HFF-Myc (cell line): Measurements from ENCODE around the gene MEGF11.

ENCODE experiments used
- DNase-seq: peaks from one replicate; pipeline ENCODE4 v3.0.0-alpha.2; 2011; ENCODE audit warnings: low read depth; ENCODE audit errors: extremely low read depth
- H3K4me3 ChIP-seq: replicated peaks from 2 replicates; pipeline ENCODE4 v1.5.1; 2011; ENCODE audit warnings: low read depth, mild to moderate bottlenecking, control low read depth, low read length
- TF ChIP-seq, protein P1 (sequence below): IDR thresholded peaks from 2 replicates; pipeline ENCODE4 v1.5.1; 2012; ENCODE audit warnings: mild to moderate bottlenecking, low read depth, low read length, control low read depth; ENCODE audit errors: missing control alignments

Gene MEGF11

DNA sequence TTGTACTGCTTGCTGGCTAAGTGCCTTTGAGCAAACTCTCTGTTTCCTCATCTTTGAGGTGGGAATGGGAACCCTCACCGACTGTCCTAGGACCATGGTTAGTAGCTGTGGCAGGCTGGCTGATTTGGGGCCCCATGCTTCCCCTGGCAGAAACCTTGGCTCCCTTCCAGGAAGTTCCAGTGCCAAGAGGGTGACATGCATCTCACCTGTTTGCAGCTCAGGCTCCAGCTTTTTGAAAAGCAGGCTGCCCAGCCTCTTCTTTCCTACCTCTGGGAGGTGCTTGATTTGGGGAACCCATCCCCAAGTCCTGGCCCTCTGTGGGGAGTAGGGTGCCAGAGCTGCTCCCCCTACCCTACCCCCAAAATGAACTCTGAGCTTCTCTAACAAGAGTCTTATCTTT is 333.4 kb downstream of the MEGF11 start:
- TF ChIP-seq, protein P1, sequence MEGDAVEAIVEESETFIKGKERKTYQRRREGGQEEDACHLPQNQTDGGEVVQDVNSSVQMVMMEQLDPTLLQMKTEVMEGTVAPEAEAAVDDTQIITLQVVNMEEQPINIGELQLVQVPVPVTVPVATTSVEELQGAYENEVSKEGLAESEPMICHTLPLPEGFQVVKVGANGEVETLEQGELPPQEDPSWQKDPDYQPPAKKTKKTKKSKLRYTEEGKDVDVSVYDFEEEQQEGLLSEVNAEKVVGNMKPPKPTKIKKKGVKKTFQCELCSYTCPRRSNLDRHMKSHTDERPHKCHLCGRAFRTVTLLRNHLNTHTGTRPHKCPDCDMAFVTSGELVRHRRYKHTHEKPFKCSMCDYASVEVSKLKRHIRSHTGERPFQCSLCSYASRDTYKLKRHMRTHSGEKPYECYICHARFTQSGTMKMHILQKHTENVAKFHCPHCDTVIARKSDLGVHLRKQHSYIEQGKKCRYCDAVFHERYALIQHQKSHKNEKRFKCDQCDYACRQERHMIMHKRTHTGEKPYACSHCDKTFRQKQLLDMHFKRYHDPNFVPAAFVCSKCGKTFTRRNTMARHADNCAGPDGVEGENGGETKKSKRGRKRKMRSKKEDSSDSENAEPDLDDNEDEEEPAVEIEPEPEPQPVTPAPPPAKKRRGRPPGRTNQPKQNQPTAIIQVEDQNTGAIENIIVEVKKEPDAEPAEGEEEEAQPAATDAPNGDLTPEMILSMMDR, result no peak
- no peak overlapping the region for H3K4me3 ChIP-seq
- no peak for DNase-seq

DNA sequence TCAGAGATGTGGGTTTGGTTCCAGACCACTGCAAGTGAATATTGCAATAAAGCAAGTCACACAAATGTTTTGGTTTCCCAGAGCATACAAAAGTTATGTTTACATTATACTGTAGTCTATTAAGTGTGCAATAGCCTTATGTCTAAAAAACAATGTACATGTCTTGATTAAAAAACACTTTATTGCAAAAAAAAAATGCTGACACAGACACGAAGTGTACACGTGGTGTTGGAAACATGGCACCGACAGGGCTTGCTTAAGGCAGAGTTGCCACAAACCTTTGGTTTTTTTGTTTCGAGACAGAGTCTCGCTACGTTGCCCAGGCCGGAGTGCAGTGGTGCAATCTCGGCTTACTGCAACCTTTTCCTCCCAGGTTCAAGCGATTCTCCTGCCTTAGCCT is 334.2 kb downstream of the MEGF11 start:
- TF ChIP-seq, protein P1, result no peak
- H3K4me3 ChIP-seq, result no peak overlapping the region
- DNase-seq, result no peak

GRCh38 chr15:65918945-65919344 is 334.6 kb downstream of the MEGF11 start:
- DNase-seq, result no peak
- no peak overlapping the region for H3K4me3 ChIP-seq
- TF ChIP-seq, protein P1, result no peak

DNA sequence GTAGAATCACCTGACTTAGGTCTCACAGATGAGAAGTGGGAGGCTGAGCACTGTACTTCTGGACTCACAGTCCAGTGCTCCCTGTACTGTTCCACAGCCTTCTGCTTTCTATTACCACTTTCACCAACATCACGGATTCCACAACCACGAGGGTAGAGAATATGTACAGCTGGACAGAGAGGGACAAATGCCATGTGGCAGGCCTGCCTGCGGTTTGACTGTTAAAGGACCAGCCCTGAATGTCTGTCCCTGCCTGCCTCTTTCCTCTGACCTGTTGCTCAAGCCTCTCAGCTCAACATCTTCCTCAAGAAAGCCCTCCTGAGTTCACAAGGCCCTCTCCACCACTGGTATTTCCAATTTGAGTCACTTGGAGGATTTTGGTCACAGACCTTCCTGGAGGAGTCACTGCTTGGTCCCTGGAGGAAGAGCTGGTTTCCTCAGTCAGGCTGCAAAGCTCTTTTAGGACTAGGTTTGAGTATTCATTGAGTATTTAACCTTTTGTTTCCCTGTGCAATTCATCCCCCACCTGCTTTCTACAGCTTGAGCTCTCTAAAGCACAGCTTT is 335.1 kb downstream of the MEGF11 start:
- no peak overlapping the region for H3K4me3 ChIP-seq
- no peak for DNase-seq
- TF ChIP-seq, protein P1, result no peak

GRCh38 chr15:65917936-65918335 is 335.6 kb downstream of the MEGF11 start:
- no peak overlapping the region for H3K4me3 ChIP-seq
- TF ChIP-seq, protein P1, result no peak
- no peak for DNase-seq

GRCh38 chr15:65917407-65917756 is 336.2 kb downstream of the MEGF11 start:
- no peak for DNase-seq
- H3K4me3 ChIP-seq, result no peak overlapping the region
- TF ChIP-seq, protein P1, result no peak

DNA sequence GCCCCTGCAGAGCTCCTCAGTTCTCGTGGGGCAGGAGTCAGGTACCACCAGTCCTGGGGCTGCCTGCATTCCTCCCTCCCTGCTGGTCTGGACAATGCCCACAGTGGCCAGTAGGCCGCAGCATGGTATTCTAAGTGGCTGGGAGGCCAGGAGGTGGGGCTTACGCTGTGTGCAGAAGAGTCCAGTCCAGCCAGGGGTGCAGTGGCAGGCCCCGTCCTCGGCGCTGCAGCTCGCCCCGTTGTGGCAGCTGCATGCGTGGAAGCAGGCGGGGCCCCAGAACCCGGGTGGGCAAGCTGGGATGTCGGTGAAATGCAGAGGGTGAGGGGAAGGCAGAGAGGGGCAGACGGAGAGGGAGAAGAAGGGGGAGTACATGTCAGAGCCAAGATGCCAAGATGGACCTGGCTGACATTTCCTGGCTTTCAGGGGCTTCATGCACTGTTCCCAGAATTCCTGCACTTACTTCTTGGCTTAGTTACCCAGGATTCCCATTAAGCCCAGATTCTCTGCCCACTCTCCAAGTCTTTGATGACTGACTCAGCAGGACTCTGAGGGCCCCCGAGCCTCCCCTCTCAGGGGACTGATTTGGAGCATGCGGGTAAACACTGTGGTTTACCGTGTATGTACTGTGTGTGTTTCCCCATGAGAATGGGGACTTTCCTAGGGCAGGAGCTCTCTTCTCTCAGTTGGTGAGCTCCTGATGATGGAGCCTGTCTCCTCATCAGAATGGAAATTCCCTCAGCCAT is 336.7 kb downstream of the MEGF11 start:
- no peak for DNase-seq

More for the DNA sequence above, 336.7 kb downstream of the MEGF11 start:
- TF ChIP-seq, protein P1, result peak; percentile 60
- no peak overlapping the region for H3K4me3 ChIP-seq
